VCaP (cell line): ENCODE results near the gene SCUBE3.

Source experiments
- H3K27ac ChIP-seq: fragments of 450-650 bp; 2 replicates; pipeline ENCODE4 v1.5.1; 2017
- TF ChIP-seq, protein P1 (sequence below): fragments of 450-650 bp; conservative IDR thresholded peaks from 2 replicates; pipeline ENCODE4 v1.5.1; 2017; ENCODE audit warnings: mild to moderate bottlenecking, moderate library complexity

The SCUBE3 gene

DNA sequence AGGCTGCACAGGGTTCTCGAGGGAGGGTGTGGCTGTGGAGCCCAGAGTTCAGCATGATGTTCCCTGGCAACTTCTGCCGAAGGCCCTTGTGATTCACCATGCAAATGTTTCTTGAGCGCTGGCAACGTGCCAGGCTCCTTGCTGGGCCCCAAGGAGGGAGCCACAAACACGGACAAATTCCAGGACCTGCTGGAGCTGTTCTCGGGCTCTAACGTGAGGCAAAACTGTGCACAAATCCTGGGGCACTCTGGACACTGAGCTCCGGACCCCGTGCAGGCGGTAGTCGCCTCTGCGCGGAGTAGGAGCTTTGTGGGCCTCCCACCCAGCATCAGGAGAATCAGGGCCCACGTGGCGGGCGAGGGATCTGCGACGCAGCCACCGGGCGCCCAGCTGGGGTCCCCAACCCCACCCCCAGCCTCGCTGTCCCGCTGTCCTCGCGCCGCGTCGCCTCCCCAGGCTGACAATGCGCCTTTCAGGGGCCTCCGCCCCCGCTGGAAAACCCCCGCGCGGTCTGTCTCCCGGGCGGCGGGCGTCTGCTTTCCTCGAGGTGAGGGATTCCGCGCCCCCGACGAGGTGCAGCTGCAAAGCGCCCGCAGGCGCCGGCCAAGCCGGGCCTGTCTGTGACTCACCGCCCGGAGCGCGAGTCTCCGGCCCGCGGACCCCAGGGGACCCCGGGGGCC is 31.7 kb upstream of the SCUBE3 start:
- TF ChIP-seq, protein P1, sequence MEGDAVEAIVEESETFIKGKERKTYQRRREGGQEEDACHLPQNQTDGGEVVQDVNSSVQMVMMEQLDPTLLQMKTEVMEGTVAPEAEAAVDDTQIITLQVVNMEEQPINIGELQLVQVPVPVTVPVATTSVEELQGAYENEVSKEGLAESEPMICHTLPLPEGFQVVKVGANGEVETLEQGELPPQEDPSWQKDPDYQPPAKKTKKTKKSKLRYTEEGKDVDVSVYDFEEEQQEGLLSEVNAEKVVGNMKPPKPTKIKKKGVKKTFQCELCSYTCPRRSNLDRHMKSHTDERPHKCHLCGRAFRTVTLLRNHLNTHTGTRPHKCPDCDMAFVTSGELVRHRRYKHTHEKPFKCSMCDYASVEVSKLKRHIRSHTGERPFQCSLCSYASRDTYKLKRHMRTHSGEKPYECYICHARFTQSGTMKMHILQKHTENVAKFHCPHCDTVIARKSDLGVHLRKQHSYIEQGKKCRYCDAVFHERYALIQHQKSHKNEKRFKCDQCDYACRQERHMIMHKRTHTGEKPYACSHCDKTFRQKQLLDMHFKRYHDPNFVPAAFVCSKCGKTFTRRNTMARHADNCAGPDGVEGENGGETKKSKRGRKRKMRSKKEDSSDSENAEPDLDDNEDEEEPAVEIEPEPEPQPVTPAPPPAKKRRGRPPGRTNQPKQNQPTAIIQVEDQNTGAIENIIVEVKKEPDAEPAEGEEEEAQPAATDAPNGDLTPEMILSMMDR = no peak
- no peak overlapping the region for H3K27ac ChIP-seq

DNA sequence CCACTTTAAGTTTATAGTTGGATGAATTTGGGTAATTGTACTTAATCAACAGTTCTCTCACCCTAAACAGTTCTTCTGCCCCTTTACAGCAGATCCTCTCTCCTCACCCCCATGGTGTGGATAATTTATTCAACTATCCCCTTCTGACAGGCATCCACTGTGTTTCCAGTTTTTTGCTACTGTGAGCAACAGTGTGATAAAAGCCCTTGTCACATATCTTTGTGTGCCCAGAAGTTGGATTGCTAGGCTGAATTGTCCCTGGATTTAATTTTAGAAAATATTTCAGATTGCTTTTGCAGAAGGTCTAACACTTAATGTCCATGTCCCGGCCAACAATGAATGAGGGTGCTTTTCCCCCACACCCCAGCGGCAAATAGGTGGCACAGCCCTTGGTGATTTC is 30.5 kb upstream of the SCUBE3 start:
- TF ChIP-seq, protein P1 = no peak
- no peak overlapping the region for H3K27ac ChIP-seq

DNA sequence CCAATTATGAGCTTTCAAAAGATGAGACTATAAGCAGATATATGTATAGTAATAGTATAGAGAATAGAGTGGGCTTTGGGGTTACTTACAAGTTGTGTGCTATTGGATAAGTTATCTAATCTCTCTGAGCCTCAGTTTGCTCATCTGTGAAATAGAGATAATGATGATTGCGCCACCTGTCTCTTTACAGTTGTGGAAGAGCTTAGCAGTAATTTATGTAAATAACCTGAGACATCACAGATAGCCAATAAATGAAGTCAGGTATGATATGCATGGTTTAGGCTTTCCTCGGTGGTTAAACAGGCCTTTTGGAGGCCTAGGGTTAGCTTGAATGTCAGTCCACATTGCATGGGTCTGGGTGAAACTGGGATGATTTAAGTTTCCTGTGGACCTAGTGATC is 29.8 kb upstream of the SCUBE3 start:
- H3K27ac ChIP-seq = no peak overlapping the region
- TF ChIP-seq, protein P1 = no peak

DNA sequence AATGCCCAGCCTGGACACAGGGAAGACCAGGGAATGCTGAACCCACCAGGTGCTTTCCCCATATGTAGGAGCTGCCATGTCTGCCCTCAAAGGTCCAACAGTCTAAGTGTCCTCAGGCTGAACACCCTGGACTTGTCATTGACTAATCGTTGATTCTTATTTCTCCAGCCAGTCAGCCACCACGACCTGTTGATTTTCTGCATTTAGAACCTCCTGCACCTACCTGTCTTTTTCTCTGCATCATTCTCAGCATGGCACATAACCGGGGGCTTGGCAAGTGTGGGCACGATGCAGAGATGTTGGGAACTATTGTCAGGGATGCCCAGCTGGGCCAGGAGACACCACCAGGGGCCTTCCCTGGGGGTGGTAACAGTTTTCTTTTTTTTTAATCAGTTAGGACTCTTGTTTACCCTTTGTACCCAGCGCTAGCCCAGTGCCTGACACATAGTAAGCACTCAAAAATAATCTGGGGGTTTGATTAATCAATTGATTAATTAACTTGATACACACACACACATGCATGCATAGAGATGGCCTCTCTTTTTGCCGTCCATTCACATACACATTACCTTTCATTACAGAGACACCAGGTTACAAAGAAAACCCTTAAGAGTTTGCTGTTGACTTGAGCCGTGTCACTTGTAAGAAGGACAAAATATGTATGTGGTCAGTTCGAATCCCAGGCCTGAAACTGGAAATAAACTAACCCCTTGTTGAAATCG is 29.0 kb upstream of the SCUBE3 start:
- TF ChIP-seq, protein P1 = no peak
- H3K27ac ChIP-seq = no peak overlapping the region

DNA sequence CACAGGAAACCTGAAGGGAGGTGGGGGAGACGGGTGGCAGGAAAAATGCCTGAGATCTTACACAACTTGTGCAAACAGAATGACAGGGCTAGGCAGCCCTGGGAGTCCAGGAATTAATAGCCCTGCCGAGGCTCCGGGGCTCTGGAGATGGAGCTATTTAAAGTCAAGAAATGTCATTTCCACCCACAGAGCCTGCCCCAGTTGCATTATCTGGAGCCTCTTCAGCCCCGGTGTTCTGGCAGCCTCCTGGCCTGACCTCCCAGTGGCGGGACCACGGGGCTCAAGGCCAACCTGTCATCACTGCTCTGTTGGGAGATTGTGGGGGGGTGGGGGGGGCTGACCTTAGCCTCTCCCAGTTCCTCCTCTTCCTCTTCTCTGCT is 28.5 kb upstream of the SCUBE3 start:
- TF ChIP-seq, protein P1 = no peak
- no peak overlapping the region for H3K27ac ChIP-seq

DNA sequence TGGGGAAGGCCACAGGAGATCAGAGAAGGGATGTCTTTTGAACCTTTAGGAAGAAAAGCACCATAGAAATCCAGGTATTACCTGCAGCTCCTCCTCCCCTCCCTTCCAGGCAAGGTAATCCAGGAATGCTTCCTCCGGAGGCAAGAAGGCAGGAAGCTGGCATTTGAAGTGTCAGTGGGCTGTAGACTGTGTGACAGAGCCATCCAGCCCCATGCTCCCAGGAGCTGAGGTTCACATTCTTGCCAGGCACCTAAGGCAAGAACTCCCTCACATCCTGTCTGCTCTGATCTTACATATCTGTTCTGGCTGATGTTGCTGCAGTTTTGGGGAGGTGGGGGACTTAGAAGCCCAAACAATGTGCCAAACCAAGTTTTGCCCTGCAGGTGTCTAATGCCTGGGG is 27.8 kb upstream of the SCUBE3 start:
- TF ChIP-seq, protein P1 = no peak
- no peak overlapping the region for H3K27ac ChIP-seq

DNA sequence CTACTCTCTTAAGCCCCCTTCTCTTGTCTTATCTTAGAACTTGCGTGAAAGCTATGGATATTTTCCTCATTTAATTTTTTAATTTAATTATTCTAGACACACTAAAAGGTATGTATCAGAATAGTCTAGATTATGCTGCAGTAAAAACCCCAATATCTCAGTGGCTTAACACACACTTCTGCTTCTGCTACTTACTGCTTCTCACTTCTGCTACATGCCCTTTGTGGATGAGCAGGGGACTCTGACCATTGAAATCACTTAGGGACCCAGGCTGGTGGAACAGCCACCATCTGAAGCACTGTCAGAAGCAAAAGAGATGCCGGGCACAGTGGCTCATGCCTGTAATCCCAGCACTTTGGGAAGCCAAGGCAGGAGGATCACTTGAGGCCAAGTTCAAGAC is 27.2 kb upstream of the SCUBE3 start:
- no peak overlapping the region for H3K27ac ChIP-seq
- TF ChIP-seq, protein P1 = no peak
